ENCODE data around the gene CTSL.

CTSL gene

GRCh38 chr9:87685441-87685840 lies 40.5 kb upstream of the CTSL start:
- Histone ChIP-seq H3K79me2 (ENCODE audit: insufficient read depth, low read length) (no peaks in the 10 kb centered on the region), H3K9me3 (ENCODE audit: insufficient read depth, low read length, severe bottlenecking) (no peaks in the 10 kb centered on the region), H3K4me1 (ENCODE audit: insufficient read depth, low read length) (no peaks in the 10 kb centered on the region), H4K20me1 (ENCODE audit: insufficient read depth, low read length) (no peaks in the 10 kb centered on the region), H3K36me3 (ENCODE audit: insufficient read depth, low read length) (no peaks in the 10 kb centered on the region), H3K27me3 (ENCODE audit: insufficient read depth, low read length, poor library complexity) (no peaks in the 10 kb centered on the region), H3K4me2 (ENCODE audit: insufficient read depth, low read length) (no peak overlapping the region), H3K27ac (ENCODE audit: low read length) (no peak overlapping the region), H3K9ac (ENCODE audit: low read depth, low read length) (no peak overlapping the region), H2AFZ (ENCODE audit: low read depth, low read length) (no peak overlapping the region), H3K4me3 (ENCODE audit: low read depth in 1 of 2, low read length in 2 of 2) (no peak overlapping the region)
- TF ChIP-seq EZH2 (IDR thresholded peaks at IDR 0.05; ENCODE audit: borderline replicate concordance, low read depth, low read length, severe bottlenecking), result no peak
- TF ChIP-seq, protein P1, sequence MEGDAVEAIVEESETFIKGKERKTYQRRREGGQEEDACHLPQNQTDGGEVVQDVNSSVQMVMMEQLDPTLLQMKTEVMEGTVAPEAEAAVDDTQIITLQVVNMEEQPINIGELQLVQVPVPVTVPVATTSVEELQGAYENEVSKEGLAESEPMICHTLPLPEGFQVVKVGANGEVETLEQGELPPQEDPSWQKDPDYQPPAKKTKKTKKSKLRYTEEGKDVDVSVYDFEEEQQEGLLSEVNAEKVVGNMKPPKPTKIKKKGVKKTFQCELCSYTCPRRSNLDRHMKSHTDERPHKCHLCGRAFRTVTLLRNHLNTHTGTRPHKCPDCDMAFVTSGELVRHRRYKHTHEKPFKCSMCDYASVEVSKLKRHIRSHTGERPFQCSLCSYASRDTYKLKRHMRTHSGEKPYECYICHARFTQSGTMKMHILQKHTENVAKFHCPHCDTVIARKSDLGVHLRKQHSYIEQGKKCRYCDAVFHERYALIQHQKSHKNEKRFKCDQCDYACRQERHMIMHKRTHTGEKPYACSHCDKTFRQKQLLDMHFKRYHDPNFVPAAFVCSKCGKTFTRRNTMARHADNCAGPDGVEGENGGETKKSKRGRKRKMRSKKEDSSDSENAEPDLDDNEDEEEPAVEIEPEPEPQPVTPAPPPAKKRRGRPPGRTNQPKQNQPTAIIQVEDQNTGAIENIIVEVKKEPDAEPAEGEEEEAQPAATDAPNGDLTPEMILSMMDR (IDR thresholded peaks at IDR 0.05; ENCODE audit: borderline replicate concordance, extremely low read depth, low read length, poor library complexity, severe bottlenecking), result no peak
- no peak for ATAC-seq (ENCODE audit: insufficient read depth, low read depth)
- no peak for DNase-seq

DNA sequence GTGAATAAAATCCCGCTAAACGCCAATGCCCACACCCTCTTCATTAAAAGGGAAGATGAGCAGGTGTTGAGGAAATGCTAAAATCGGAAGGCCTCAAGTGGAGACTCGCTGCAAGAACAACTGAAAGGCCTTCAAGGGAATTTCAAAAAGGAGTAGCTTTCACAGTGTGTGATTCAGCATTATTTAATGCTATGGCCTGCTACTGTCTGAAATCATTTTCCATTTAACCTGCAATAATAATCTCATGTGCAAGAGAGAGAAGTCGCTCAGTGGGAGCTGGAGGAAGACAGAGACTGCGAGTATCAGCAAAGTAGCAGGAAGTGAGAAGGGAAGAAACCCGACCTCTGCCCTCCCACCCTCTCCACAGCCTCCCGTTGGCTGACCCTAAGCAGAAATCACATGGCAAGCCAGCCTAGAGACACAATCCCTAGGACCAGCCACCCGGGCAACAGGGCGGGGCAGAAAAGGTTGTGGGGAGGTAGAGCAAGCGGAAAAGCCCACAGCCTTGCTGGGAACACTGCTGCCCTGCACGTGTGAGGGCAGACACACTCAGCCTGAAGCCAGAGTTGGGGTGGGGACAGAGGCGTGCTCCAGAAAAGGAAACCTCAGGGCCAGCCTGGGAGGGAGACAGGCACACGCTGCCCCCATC lies 39.9 kb upstream of the CTSL start:
- no peak overlapping the region for H2AFZ ChIP-seq (ENCODE audit: low read depth, low read length)
- H3K36me3 ChIP-seq (ENCODE audit: insufficient read depth, low read length), result no peaks in the 10 kb centered on the region

DNA sequence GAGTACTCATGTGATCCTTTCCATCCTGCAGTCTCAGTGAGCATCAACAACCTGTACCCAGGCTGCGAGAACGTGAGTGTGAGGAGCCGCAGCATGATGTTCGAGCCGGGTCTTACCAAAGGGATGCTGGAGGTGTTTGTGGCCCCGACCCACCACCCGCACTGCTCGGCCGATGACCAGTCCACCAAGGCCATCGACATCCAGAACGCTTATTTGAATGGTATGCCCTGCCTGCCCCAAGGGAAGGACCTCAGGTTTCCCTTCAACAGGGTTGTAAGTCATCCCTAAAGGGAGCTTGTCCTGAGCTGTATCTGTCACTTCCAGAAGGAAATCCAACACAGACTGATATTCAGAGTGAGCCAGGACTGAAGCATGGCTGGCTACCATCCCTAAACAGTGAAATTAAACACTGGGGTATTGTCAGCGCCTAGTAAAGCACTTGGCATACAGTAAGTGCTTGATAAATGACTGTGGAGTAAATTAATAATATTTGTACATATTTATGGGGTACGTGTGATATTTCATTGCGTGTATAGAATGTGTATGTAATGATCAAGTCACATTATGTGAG lies 39.3 kb upstream of the CTSL start:
- no peaks in the 10 kb centered on the region for H4K20me1 ChIP-seq (ENCODE audit: insufficient read depth, low read length)
- no peak overlapping the region for H3K4me2 ChIP-seq (ENCODE audit: insufficient read depth, low read length)
- TF ChIP-seq, protein P1 (IDR thresholded peaks at IDR 0.05; ENCODE audit: borderline replicate concordance, extremely low read depth, low read length, poor library complexity, severe bottlenecking), result no peak
- TF ChIP-seq EZH2 (IDR thresholded peaks at IDR 0.05; ENCODE audit: borderline replicate concordance, low read depth, low read length, severe bottlenecking), result no peak
- H3K9ac ChIP-seq (ENCODE audit: low read depth, low read length), result no peak overlapping the region
- no peaks in the 10 kb centered on the region for H3K4me1 ChIP-seq (ENCODE audit: insufficient read depth, low read length)
- H3K27ac ChIP-seq (ENCODE audit: low read length), result no peak overlapping the region
- H3K9me3 ChIP-seq (ENCODE audit: insufficient read depth, low read length, severe bottlenecking), result no peaks in the 10 kb centered on the region
- no peak overlapping the region for H2AFZ ChIP-seq (ENCODE audit: low read depth, low read length)
- H3K27me3 ChIP-seq (ENCODE audit: insufficient read depth, low read length, poor library complexity), result no peaks in the 10 kb centered on the region
- H3K36me3 ChIP-seq (ENCODE audit: insufficient read depth, low read length), result no peaks in the 10 kb centered on the region
- no peak for DNase-seq
- H3K79me2 ChIP-seq (ENCODE audit: insufficient read depth, low read length), result no peaks in the 10 kb centered on the region
- ATAC-seq (ENCODE audit: insufficient read depth, low read depth), result no peak
- no peak overlapping the region for H3K4me3 ChIP-seq (ENCODE audit: low read depth in 1 of 2, low read length in 2 of 2)

More for the DNA sequence above, 39.9 kb upstream of the CTSL start:
- H3K4me2 ChIP-seq (ENCODE audit: insufficient read depth, low read length), result no peak overlapping the region
- H4K20me1 ChIP-seq (ENCODE audit: insufficient read depth, low read length), result no peaks in the 10 kb centered on the region
- no peak overlapping the region for H3K9ac ChIP-seq (ENCODE audit: low read depth, low read length)
- H3K27me3 ChIP-seq (ENCODE audit: insufficient read depth, low read length, poor library complexity), result no peaks in the 10 kb centered on the region
- no peaks in the 10 kb centered on the region for H3K79me2 ChIP-seq (ENCODE audit: insufficient read depth, low read length)
- ATAC-seq (ENCODE audit: insufficient read depth, low read depth) (no peak), DNase-seq (no peak)
- no peaks in the 10 kb centered on the region for H3K9me3 ChIP-seq (ENCODE audit: insufficient read depth, low read length, severe bottlenecking)
- no peaks in the 10 kb centered on the region for H3K4me1 ChIP-seq (ENCODE audit: insufficient read depth, low read length)
- H3K27ac ChIP-seq (ENCODE audit: low read length), result no peak overlapping the region
- H3K4me3 ChIP-seq (ENCODE audit: low read depth in 1 of 2, low read length in 2 of 2), result no peak overlapping the region
- TF ChIP-seq, protein P1 (IDR thresholded peaks at IDR 0.05; ENCODE audit: borderline replicate concordance, extremely low read depth, low read length, poor library complexity, severe bottlenecking), result no peak
- TF ChIP-seq EZH2 (IDR thresholded peaks at IDR 0.05; ENCODE audit: borderline replicate concordance, low read depth, low read length, severe bottlenecking), result no peak

Measured in DND-41 (cell line).